Measurements from ENCODE around the gene ACTRT3. TPM values are rescaled to one million over a fixed set of nuclear protein-coding genes. Genes with fewer than 3 reads are reported as not detected.

Gene ACTRT3
- total and polyA plus RNA-seq, 2 of the 13 experiments (the other 11 are each of a cell fraction or from before 2014, with no cell fraction given), result 0.42 to 0.97 TPM

DNA sequence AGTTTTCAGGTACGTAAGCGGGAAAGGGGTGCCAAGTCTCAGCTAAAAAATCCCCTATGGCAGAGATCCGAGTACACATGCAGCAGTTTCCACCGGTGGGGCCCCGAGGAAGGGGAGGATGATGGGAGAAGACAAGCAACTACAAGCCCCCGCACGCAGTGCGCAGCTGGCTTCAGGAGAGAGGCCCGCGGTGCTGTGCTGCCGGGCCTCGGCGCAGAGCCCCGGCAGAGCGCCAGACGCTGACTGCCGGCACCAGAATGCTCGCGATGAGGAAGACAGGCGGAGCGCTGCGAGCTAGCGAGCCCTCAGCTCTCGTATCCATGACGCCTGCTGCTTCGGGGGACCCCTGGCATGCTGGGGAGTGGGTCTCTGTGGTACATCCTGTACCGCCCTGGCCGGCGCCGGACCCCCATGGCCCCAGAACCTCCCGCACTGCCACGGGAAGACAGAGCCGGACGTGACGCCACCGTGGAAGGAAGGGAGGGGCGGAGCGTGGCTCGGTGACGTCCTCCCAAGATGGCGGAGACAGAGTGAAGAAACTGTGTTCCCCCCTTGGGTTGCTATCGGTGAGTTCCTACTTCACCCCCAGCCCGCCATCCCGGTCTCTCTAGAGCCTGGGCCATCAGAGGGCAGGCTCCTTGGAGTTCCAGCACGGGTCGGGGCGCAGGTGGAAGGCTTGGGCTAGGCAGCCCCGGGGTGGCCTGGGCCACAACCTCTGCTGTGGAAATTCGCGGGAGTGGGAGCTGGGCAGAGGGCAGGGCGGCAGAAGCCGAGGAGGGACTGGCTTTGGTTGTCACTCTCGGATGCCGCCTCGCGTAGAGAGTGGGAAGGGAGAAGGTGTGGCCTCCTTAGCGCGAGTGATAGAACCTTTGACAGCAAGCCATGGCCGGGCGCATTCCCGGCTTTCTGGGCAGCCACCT lies 3.8 kb upstream of the ACTRT3 start, which contains the start of gene MYNN (continued):
- TF ChIP-seq, protein P1, sequence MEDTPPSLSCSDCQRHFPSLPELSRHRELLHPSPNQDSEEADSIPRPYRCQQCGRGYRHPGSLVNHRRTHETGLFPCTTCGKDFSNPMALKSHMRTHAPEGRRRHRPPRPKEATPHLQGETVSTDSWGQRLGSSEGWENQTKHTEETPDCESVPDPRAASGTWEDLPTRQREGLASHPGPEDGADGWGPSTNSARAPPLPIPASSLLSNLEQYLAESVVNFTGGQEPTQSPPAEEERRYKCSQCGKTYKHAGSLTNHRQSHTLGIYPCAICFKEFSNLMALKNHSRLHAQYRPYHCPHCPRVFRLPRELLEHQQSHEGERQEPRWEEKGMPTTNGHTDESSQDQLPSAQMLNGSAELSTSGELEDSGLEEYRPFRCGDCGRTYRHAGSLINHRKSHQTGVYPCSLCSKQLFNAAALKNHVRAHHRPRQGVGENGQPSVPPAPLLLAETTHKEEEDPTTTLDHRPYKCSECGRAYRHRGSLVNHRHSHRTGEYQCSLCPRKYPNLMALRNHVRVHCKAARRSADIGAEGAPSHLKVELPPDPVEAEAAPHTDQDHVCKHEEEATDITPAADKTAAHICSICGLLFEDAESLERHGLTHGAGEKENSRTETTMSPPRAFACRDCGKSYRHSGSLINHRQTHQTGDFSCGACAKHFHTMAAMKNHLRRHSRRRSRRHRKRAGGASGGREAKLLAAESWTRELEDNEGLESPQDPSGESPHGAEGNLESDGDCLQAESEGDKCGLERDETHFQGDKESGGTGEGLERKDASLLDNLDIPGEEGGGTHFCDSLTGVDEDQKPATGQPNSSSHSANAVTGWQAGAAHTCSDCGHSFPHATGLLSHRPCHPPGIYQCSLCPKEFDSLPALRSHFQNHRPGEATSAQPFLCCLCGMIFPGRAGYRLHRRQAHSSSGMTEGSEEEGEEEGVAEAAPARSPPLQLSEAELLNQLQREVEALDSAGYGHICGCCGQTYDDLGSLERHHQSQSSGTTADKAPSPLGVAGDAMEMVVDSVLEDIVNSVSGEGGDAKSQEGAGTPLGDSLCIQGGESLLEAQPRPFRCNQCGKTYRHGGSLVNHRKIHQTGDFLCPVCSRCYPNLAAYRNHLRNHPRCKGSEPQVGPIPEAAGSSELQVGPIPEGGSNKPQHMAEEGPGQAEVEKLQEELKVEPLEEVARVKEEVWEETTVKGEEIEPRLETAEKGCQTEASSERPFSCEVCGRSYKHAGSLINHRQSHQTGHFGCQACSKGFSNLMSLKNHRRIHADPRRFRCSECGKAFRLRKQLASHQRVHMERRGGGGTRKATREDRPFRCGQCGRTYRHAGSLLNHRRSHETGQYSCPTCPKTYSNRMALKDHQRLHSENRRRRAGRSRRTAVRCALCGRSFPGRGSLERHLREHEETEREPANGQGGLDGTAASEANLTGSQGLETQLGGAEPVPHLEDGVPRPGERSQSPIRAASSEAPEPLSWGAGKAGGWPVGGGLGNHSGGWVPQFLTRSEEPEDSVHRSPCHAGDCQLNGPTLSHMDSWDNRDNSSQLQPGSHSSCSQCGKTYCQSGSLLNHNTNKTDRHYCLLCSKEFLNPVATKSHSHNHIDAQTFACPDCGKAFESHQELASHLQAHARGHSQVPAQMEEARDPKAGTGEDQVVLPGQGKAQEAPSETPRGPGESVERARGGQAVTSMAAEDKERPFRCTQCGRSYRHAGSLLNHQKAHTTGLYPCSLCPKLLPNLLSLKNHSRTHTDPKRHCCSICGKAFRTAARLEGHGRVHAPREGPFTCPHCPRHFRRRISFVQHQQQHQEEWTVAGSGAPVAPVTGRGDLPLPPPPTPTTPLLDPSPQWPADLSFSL (CRISPR knock-in tag; IDR thresholded peaks at IDR 0.05), result no peak
- no peak for TF ChIP-seq RFX5 (IDR thresholded peaks at IDR 0.05; ENCODE audit: low read depth, low read length)
- TF ChIP-seq, protein P2, sequence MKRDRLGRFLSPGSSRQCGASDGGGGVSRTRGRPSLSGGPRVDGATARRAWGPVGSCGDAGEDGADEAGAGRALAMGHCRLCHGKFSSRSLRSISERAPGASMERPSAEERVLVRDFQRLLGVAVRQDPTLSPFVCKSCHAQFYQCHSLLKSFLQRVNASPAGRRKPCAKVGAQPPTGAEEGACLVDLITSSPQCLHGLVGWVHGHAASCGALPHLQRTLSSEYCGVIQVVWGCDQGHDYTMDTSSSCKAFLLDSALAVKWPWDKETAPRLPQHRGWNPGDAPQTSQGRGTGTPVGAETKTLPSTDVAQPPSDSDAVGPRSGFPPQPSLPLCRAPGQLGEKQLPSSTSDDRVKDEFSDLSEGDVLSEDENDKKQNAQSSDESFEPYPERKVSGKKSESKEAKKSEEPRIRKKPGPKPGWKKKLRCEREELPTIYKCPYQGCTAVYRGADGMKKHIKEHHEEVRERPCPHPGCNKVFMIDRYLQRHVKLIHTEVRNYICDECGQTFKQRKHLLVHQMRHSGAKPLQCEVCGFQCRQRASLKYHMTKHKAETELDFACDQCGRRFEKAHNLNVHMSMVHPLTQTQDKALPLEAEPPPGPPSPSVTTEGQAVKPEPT (CRISPR knock-in tag; IDR thresholded peaks at IDR 0.05; ENCODE audit: low read depth), result no peak
- peak; percentile 66 for TF ChIP-seq ISL2 (CRISPR knock-in tag; IDR thresholded peaks at IDR 0.05)
- TF ChIP-seq, protein P3, sequence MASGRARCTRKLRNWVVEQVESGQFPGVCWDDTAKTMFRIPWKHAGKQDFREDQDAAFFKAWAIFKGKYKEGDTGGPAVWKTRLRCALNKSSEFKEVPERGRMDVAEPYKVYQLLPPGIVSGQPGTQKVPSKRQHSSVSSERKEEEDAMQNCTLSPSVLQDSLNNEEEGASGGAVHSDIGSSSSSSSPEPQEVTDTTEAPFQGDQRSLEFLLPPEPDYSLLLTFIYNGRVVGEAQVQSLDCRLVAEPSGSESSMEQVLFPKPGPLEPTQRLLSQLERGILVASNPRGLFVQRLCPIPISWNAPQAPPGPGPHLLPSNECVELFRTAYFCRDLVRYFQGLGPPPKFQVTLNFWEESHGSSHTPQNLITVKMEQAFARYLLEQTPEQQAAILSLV (CRISPR knock-in tag; IDR thresholded peaks at IDR 0.05; ENCODE audit: borderline replicate concordance), result peak; percentile 73; the same call in 1 of the 2 replicates
- TF ChIP-seq ZNF672 (CRISPR knock-in tag; IDR thresholded peaks at IDR 0.05), result no peak
- TF ChIP-seq CAMTA2 (CRISPR knock-in tag; IDR thresholded peaks at IDR 0.05; ENCODE audit: borderline replicate concordance), result peak; percentile 89
- no peak for TF ChIP-seq EZH2 (conservative IDR thresholded peaks at IDR 0.05; ENCODE audit: low read depth, low read length)
- TF ChIP-seq, protein P4, sequence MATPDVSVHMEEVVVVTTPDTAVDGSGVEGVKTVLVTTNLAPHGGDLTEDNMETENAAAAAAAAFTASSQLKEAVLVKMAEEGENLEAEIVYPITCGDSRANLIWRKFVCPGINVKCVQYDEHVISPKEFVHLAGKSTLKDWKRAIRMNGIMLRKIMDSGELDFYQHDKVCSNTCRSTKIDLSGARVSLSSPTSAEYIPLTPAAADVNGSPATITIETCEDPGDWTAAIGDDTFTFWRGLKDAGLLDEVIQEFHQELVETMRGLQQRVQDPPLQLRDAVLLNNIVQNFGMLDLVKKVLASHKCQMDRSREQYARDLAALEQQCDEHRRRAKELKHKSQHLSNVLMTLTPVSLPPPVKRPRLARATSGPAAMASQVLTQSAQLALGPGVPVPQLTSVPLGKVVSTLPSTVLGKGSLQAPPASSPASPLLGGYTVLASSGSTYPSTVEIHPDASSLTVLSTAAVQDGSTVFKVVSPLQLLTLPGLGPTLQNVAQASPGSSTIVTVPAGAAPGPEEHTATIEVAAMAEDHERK (CRISPR knock-in tag; IDR thresholded peaks at IDR 0.05; ENCODE audit: low read depth), result no peak
- TF ChIP-seq, protein P5, sequence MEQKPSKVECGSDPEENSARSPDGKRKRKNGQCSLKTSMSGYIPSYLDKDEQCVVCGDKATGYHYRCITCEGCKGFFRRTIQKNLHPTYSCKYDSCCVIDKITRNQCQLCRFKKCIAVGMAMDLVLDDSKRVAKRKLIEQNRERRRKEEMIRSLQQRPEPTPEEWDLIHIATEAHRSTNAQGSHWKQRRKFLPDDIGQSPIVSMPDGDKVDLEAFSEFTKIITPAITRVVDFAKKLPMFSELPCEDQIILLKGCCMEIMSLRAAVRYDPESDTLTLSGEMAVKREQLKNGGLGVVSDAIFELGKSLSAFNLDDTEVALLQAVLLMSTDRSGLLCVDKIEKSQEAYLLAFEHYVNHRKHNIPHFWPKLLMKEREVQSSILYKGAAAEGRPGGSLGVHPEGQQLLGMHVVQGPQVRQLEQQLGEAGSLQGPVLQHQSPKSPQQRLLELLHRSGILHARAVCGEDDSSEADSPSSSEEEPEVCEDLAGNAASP (CRISPR knock-in tag; IDR thresholded peaks at IDR 0.05; ENCODE audit: borderline replicate concordance), result peak; percentile 45
- TF ChIP-seq TSC22D2 (CRISPR knock-in tag; IDR thresholded peaks at IDR 0.05; ENCODE audit: borderline replicate concordance), result 0 out of 2 replicates have a peak, but pooled peaks have one; percentile 47
- TF ChIP-seq, protein P6, sequence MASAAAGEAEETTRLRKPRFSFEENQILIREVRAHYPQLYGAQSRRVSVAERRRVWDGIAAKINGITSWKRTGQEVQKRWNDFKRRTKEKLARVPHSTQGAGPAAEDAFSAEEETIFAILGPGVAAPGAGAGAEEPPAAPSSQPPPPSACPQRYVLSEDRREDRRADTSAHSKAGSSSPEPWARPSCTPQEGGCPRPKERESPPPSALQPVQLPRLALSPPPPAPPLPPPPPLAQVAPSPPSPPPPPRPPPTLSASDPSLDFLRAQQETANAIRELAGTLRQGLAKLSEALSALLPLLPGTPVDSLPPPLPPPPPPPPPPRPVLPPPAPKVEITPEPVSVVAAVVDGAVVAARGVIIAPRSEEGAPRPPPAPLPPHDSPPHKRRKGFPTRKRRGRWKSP (CRISPR knock-in tag; IDR thresholded peaks at IDR 0.05), result peak; percentile 37
- TF ChIP-seq ZNF543 (CRISPR knock-in tag; IDR thresholded peaks at IDR 0.05), result peak; percentile 74; the same call in 1 of the 2 replicates
